Fibroblast of skin of abdomen (primary cell): ENCODE measurements around the gene YTHDF1.

Source experiments
- DNase-seq: peaks from one replicate; pipeline ENCODE4 v3.0.0-alpha.2; 2013

The YTHDF1 gene

GRCh38 chr20:63183422-63184146, 32.3 kb downstream of the YTHDF1 start:
- DNase-seq, result no peak

GRCh38 chr20:63182946-63183415, 33.0 kb downstream of the YTHDF1 start:
- DNase-seq, result no peak

GRCh38 chr20:63182425-63182824, 33.5 kb downstream of the YTHDF1 start:
- DNase-seq, result no peak

- DNase-seq, result no peak
Measured at GRCh38 chr20:63181226-63181625, 34.7 kb downstream of the YTHDF1 start.

GRCh38 chr20:63180569-63181185, 35.3 kb downstream of the YTHDF1 start:
- DNase-seq, result no peak

- no peak for DNase-seq
Measured at GRCh38 chr20:63179687-63180568, 36.0 kb downstream of the YTHDF1 start.

GRCh38 chr20:63178889-63179686, 36.8 kb downstream of the YTHDF1 start:
- no peak for DNase-seq

GRCh38 chr20:63178446-63178820, 37.5 kb downstream of the YTHDF1 start:
- DNase-seq, result no peak

- DNase-seq, result no peak
Measured at GRCh38 chr20:63177785-63178445, 38.0 kb downstream of the YTHDF1 start.

GRCh38 chr20:63177134-63177784, 38.7 kb downstream of the YTHDF1 start:
- no peak for DNase-seq

GRCh38 chr20:63176427-63177133, 39.4 kb downstream of the YTHDF1 start:
- DNase-seq, result no peak

GRCh38 chr20:63176034-63176426, 39.9 kb downstream of the YTHDF1 start:
- no peak for DNase-seq

GRCh38 chr20:63175038-63175895, 40.7 kb downstream of the YTHDF1 start:
- no peak for DNase-seq

- DNase-seq, result no peak
Measured at GRCh38 chr20:63174309-63175037, 41.5 kb downstream of the YTHDF1 start.

GRCh38 chr20:63173552-63174191, 42.3 kb downstream of the YTHDF1 start:
- no peak for DNase-seq

GRCh38 chr20:63172726-63173125, 43.2 kb downstream of the YTHDF1 start:
- DNase-seq, result no peak

GRCh38 chr20:63171991-63172390, 43.9 kb downstream of the YTHDF1 start:
- no peak for DNase-seq

GRCh38 chr20:63169681-63170080, 46.2 kb downstream of the YTHDF1 start:
- DNase-seq, result no peak
